Fibroblast of skin of left biceps (primary cell): ENCODE data around the gene TIGD1.

Experiments
- DNase-seq, 2 experiments: peaks; one replicate each; pipeline ENCODE4 v3.0.0-alpha.2; 2013; ENCODE audit warnings: low read depth in 2 of 2

TIGD1 gene

DNA sequence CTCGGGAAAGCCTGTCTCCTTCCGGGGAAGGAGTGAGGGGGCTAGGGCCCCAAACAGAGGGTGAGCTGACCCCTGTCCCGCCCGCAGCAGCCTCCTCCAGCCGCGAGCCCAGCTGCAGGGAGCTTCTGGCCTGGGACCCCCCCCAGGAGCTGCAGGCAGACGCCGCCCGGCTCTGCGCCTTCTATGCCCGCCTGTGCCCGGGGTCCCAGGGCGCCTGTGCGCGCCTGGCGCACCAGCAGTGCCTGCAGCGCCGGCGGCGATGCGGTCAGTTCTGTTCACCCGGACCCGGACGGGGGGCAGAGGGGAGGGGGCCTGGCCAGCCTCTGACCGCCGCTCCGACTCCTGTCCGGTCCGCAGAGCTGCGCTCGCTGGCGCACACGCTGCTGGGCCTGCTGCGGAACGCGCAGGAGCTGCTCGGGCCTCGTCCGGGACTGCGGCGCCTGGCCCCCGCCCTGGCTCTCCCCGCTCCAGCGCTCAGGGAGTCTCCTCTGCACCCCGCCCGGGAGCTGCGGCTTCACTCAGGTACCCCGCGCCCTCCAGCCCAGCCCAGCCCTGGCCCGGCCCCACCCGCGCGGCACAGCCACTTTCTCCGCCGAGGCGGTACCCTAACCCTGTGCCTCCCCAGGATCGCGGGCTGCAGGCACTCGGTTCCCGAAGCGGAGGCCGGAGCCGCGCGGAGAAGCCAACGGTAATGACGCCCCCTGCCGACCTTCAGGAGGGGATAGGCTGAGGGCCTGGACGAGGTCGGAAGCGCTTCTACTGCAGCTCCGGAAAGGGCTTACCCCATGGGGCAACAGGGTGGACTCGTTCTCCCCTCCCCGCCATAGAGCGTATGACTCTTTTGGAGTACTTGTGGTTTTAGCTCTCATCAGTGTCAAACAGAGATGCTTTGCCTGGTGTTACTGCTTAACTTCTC lies 26.4 kb downstream of the TIGD1 start:
- no peak for DNase-seq

DNA sequence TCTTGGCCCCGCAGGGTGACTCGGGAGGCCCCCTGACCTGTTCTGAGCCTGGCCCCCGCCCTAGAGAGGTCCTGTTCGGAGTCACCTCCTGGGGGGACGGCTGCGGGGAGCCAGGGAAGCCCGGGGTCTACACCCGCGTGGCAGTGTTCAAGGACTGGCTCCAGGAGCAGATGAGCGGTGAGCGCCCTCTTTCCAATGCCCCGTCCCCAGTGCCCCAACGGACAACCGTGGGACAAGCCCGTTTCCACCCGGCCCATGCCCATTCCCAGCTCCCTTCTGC lies 27.0 kb downstream of the TIGD1 start:
- no peak for DNase-seq

DNA sequence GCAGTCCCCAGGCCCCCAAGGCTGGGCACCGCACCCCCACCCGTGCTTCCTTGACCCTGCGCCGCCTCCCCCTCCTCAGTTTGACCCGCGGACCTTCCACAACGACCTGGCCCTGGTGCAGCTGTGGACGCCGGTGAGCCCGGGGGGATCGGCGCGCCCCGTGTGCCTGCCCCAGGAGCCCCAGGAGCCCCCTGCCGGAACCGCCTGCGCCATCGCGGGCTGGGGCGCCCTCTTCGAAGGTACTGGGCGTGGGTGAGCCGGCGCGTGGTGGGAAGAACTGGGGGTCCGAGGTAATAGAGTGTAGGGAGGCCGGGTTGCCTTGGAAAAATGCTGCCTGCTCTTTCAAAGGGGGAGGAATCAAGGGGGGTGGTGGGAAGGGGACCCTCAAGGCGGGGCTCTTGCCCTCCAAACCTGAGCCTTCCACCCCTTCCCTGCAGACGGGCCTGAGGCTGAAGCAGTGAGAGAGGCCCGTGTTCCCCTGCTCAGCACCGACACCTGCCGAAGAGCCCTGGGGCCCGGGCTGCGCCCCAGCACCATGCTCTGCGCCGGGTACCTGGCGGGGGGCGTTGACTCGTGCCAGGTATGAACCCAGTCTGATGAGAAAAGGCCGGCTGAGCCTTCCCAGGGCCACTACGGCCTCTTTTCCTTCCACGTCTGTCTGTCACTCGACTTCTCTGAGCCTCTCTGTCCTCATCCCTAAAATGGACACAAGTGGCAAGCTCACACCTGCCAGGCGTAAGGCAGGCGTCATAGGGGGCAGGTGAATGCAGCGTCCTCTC lies 27.5 kb downstream of the TIGD1 start:
- DNase-seq: no peak

- DNase-seq: no peak
Measured at GRCh38 chr2:232521959-232522622, 28.3 kb downstream of the TIGD1 start.

DNA sequence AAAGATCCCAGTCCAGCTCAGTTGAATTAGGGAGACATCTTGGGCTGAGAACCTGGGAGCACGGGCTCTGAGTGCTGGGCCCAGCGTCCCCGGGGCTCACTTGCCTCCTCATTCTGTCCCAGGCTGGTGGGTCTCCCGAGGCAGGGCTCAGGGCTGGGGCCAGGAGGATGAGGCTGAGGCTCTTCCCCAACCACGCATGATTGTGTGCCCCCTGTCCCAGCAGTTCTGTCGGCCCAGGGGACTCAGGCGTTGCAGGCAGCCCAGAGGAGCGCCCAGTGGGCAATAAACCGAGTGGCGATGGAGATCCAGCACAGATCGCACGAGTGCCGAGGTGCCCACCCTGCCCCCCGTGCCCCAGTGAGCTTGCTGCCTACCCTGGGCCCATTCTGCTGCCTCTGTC lies 29.3 kb downstream of the TIGD1 start:
- no peak for DNase-seq

DNA sequence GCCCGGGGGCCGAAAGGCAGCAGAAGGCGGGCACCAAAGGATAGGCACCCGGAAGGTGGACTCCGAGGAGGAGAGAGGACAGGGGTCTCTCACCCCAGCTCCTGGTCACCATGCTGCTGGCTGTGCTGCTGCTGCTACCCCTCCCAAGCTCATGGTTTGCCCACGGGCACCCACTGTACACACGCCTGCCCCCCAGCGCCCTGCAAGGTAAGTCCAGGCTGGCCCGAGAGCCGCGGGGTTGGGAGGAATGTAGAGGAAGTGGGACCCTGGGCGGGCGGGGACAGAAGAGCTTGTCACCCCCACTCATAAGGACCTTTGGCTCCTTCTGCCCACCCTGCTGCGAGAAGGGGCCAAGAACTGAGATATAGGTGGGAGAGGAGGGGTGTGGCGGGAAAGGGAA lies 29.9 kb downstream of the TIGD1 start:
- DNase-seq: no peak

DNA sequence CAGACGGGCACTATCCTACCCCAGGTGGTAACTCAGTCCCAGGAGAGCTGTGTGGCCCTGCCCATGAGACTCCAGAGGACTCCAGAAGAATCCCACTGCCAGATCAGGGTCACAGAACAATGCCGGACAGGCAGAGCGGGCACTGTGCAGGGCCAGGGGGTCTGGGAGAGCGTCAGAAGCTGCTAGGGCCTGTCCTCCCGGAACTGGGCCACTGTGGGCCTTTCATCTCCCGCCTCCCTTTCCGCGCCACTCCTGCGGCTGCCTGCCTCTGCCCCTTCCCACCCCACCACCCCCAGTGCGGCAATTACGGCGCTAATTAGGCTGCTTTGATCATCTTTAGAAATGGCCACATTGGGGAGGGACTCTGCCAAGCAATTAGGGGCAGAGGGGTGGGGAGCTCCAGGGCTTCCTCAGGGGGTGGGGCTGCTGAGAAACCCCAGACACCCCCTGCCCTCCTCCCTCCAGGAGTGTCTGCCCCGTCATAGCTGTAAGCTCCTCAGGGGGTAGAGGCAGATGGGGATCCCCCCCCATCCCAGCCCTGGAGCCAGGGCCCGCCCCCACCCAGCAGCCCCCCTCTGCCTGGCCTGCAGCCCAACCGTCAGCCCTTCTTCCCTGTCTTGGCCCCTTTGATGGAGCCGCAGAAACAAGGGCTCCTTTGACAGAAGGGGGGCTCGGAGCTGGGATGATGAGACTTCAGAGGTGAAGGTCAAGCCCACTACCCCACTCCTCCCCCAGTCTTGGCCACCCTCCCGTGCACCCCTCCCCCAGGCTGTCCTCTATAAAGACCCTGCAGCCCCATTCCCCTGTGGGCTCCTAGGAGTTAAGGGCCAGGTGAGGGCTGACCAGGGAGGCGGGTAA lies 30.5 kb downstream of the TIGD1 start, which contains the start of gene PRSS56:
Gene PRSS56 (plus strand): TSS at position 808 of the 858 bp plus-strand sequence. CDS start 211 bp downstream, outside the sequence.
- DNase-seq: no peak

GRCh38 chr2:232518844-232519243 lies 31.5 kb downstream of the TIGD1 start:
- no peak for DNase-seq

- no peak for DNase-seq
Measured at GRCh38 chr2:232516551-232516950, 33.8 kb downstream of the TIGD1 start.

DNA sequence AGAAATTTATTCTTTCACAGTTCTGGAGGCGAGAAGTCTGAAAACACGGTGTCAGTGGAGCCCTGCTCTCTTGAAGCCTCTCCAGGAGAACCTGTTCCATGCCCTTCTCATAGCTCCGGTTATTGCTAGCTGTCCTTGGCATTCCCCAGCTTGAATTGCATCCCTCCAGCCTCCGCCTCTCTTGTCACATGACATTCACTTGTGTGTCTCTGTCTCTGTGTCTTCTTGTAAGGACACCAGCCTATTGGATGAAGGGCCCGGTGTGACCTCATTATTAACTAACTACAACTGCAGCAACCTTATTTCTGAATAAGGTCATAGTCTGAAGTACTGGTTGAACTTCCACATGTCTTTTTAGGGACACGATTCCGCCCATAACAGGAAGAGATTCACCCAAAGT lies 34.7 kb downstream of the TIGD1 start:
- DNase-seq: no peak

GRCh38 chr2:232513353-232513752 lies 37.0 kb downstream of the TIGD1 start:
- DNase-seq: no peak

DNA sequence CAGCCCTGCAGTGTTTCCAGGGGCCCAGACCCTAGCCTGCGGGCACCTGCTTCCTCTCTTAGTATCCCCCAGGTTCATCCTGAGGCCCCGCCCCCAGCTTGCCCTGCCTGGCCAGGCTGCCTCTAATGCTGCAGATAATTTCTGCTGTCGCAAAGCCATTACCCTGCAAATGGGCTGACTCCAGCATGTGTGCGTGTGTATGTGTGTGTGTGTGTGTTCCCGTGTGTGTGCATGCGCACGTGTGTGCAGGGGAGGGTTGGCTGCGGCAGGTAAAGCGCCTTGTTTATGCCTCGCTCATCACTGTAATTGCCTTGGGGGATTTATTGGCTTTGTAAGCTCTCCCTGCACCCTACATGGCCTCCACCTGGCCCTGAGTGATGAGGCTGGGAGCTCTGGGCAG lies 37.8 kb downstream of the TIGD1 start:
- DNase-seq: no peak

DNA sequence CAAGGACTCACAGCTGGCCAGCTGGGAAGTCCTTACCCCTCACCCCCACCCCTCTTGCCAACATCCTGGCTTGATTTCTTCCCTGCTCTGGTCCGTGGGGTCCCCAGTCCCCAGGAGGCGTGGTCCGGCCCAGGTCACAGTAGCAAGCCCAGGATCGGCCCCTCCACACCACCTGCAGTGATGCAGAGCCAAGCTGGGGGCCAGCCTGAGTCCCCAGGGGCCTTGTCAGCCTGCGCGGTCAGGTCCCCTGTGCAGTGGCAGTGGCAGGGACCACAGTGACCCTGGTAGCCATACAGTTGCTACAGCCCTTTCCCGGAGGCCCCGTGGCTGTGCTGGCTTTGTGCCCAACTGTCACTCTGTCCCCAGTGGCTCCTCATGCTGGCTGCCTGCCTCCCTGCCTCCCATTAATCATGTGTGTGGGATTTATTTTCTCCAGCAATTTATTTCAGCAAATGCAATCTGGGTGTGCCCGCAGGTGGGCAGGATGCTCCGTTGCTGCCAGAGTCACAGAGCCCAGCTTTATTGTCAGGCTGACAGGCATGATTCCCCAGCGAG lies 38.9 kb downstream of the TIGD1 start:
- no peak for DNase-seq

DNA sequence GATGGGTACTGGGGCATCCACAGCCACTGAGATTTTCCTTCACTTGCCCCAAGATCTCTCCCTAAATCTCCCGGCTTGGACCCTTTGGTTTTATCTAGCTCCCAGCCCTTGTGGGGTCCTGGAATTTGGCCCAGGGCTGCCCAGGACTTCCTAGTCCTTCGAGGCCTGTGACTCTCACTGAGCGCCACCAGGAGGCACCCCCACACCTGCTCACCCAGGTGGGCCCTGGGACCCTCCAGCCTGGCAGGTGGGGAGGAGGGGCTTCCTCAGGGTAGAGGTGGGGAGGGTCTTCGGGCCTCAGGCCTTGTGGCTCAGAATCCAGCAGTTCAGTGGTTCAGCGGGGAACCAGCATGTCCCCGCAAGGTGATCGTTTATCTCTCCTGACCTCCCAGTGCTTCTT lies 42.1 kb downstream of the TIGD1 start:
- DNase-seq: no peak

- no peak for DNase-seq
Measured at GRCh38 chr2:232506709-232507108, 43.6 kb downstream of the TIGD1 start.

DNA sequence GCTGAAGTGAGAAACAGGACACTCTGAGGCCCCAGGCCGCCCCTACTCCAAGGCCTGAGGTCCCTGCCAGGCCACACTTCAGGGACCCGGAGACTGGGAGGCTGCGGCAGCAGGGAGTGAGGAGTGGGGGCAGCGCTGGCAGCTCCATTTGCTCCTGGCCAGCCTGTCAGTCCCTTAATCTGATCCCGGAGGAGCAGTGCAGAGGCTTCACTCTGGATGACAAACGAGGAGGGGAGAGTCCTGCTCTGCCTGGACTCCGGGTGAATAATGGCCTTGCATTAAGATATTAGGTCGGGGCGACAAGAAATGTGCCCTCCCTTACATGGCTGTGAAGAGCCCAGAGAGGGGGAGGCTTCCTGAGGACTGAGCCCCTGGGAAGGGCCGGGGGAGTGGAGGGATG lies 44.5 kb downstream of the TIGD1 start:
- DNase-seq: no peak

DNA sequence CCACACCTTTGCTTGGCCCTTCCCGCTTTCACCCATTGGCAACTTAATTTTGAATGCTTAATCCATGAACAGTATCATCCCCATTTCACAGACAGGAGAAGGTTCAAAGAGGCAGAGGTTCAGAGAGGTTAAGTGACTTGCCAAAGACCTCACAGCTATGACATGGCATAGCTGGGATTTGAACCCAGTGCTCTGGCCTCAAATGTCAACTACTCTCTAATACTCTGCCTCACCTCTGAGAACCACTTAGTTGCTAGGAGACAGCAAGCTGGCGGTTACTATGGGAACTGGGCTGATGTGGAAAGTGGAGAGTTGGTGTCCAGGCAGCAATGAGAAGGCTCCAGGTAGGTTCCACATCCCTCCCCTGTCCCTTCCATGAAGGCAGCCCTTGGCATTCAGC lies 45.9 kb downstream of the TIGD1 start:
- no peak for DNase-seq

DNA sequence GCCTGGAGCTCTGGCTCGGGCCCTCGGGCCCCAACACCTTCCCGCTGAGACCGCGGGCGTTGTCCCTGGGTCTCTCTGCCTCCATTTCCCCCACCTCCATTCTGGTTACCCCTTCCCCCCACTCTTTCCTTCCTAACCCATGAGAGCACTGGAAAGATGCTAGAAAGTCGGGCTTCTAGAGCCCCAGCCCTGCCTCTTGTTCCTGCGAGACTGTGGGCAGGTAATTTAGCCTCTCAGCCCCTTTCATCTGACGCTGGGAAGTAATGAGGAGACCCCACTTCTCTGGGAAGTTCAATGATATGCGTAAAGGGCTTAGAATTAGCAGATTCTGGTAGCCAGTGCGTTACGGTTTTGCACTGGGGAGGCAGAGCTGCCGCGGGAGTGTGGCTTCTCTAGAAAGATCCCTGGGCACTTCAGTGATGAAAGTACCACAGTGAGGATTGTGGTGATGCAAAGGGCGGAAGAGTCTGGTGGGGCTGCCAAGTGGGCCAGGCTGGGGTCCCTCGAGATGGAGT lies 46.5 kb downstream of the TIGD1 start:
- no peak for DNase-seq

GRCh38 chr2:232502911-232503808 lies 47.2 kb downstream of the TIGD1 start:
- no peak for DNase-seq

- DNase-seq: no peak
Measured at GRCh38 chr2:232502511-232502910, 47.8 kb downstream of the TIGD1 start.
